NCI-H1694 (cell line): ENCODE measurements around the gene VPS13C.

Experiments used
- DNase-seq: peaks from one replicate; lab custom pipeline; 2025; lab: John Stamatoyannopoulos, UW

The VPS13C gene

DNA sequence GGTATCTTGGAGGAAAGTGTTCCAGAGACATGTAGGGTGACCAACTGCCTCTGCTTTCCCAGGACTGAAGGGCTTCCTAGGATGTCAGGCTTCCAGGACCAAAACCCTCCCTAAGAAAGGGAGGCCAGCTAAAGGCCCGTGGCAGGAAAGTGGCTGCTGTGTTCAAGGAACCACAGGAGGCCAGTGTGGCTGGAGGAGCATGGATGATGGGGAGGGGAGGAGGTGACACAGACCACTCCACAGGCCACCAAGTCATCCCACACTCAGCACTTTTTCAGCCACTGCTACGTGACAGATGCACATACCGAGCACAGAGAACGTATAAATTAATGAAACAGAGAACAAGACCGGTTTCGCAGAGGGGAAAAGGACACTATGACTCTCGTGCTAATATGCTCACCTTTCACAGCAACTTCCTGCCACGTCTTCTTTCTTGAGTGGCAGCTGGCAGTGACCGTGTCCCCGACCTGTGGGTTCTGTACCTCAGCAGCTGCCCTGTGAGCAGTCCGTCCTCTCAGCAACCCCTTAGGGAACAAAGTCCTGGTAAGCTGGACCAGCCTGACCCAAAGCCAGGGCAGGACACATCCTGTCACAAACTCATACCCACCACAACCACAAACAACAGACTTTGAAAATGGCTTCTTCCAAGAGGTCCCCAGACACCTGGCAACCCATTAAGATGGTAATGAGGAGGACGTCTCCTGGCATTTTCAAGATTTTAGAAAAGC, 244.7 kb downstream of the VPS13C start:
- DNase-seq: no peak

DNA sequence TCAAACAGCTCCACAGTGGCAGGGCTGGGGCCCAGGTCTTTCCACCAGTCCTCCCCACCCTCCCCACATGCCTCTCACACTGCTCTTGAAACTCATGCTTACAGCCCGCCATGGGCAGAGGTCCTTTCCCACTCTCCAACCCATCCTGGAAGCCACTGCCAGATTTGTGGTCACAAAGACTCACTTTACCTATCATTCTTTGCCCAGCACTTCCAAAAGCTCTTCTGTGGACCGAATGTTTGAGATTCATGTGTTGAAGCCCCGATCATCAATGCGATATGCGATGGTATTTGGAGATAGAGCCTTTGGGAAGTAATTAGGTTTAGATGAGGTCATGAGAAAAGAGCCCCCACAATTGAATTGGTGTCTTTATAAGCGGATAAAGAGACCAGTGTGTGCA, 247.8 kb downstream of the VPS13C start:
- DNase-seq: no peak

GRCh38 chr15:61811952-61812351, 248.3 kb downstream of the VPS13C start:
- DNase-seq: no peak

- DNase-seq: no peak
These were observed 251.0 kb downstream of the VPS13C start for GRCh38 chr15:61809216-61809615.

- DNase-seq: no peak
These were observed 252.8 kb downstream of the VPS13C start for GRCh38 chr15:61807281-61807929.
